ENCODE measurements around the gene RGS17.
A peak's percentile ranks its signal among the peaks of the same experiment; 100 is the strongest.

Gene RGS17

DNA sequence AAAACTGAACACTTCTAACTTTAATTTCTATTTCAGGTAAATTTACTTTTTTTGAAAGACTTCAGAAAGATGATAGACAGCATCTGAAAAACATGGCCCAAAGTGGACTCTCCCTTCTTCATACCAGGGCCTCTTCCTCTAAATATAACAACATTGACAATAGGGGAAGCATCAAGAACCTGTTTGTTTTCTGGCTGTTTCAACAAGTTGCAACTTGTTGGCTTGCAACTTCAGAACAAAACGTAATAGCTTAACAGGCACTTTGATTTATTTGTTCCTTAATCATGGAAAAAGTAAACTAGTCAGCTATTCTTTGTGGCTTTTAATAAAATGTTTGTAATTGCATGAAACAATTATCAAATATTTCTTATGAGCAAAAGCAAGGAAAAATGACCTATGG, 34.3 kb downstream of the RGS17 start:
- H3K4me3 ChIP-seq (ENCODE audit: low read length) = no peak overlapping the region
- peak; percentile 89 for DNase-seq (ENCODE audit: low read depth)
- TF ChIP-seq, protein P1, sequence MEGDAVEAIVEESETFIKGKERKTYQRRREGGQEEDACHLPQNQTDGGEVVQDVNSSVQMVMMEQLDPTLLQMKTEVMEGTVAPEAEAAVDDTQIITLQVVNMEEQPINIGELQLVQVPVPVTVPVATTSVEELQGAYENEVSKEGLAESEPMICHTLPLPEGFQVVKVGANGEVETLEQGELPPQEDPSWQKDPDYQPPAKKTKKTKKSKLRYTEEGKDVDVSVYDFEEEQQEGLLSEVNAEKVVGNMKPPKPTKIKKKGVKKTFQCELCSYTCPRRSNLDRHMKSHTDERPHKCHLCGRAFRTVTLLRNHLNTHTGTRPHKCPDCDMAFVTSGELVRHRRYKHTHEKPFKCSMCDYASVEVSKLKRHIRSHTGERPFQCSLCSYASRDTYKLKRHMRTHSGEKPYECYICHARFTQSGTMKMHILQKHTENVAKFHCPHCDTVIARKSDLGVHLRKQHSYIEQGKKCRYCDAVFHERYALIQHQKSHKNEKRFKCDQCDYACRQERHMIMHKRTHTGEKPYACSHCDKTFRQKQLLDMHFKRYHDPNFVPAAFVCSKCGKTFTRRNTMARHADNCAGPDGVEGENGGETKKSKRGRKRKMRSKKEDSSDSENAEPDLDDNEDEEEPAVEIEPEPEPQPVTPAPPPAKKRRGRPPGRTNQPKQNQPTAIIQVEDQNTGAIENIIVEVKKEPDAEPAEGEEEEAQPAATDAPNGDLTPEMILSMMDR (IDR thresholded peaks at IDR 0.05; ENCODE audit: insufficient read depth, low read depth, low read length, missing control alignments) = no peak

DNA sequence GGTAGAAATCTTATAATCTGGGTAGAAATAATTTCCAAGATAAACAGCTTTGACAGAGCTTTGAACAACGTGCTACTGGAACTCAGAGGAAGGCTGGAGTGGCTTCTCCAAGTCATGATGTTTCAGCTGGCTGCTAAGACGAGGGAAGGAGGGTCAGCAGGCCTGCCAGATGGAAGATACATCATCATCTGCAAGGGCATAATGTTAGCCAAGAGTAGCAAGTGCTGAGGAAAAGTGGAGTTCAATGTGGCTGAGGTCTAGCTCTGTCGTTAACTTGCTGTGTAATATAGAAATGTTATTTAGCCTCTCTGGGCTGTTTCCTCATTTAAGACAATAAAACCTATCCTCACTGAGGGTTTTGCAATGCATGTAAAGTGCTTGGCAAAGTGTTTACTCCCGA, 35.1 kb downstream of the RGS17 start:
- no peak for DNase-seq (ENCODE audit: low read depth)
- TF ChIP-seq, protein P1 (IDR thresholded peaks at IDR 0.05; ENCODE audit: insufficient read depth, low read depth, low read length, missing control alignments) = no peak

DNA sequence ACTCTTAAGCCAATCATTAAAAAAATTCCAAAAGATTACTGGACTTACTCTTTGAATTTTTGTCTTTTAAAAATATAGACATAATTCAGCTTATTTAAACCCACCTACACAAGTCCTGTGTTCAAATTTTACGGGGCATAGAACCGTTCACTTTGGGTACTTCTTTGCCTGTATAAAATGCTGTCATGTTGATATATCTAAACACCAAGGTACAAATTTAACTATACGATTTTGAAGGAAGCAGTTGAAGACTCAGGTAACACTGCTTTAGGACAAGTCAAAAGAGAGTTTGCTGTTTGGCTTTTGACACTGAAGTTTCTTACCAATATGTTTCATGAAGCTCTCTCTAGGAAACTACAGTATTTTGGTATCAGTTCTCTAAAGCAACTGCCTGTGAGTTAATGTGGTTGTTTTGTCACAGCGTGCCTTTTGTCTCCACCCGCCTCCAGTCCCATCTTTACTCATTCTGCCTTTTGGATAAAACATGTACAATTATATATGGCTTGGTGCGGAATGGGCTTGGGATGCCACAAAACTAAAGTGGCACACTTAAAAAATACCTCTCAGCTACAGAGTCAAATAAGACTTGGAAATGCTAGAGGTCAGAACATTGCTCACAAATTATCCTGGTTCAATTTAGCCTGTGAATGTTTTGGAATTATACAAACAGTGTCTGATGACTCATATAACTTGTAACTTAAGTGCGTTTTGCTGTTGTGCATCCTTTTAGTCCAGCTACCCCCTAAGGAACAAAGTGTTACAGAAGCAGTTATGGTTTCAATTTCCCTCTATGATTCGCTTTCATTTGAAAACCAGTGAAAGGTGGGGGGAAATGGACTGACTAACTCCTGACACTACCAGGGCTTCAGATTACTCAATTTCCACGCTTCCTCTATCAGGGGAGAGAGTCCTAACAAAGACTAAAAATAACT, 38.7 kb downstream of the RGS17 start:
- no peak overlapping the region for H3K4me3 ChIP-seq (ENCODE audit: low read length)
- peak; percentile 74 for DNase-seq (ENCODE audit: low read depth)
- TF ChIP-seq, protein P1 (IDR thresholded peaks at IDR 0.05; ENCODE audit: insufficient read depth, low read depth, low read length, missing control alignments) = no peak

More for the DNA sequence above, 35.1 kb downstream of the RGS17 start:
- no peak overlapping the region for H3K4me3 ChIP-seq (ENCODE audit: low read length)

DNA sequence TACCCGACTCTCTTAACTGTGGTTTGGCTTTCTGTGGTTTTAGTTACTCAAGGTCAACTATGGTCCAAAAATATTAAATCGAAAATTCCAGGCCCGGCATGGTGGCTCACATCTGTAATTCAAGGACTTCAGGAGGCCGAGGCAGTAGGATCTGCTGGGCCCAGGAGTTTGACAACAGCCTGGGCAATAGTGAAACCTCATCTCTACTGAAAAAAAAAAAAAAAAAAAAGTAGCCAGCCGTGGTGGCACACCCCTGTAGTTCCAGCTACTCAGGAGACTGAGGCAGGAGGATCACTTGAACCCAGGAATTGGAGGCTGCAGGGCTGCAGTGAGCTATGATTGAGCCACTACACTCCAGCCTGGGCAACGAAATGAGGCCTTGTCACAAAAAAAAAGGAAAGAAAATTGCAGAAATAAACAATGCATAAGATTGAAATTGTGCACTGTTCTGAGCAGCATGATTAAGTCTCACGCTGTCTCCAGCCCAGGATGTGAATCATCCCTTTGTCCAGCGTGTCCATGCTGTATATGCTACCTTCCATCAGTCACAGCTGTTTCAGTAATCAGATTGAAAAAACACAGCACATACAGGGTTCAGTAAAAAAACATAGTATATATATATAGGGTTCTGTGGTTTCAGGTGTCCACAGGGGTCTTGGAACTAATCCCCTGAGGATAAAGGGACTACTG, 40.7 kb downstream of the RGS17 start:
- DNase-seq (ENCODE audit: low read depth) = peak; percentile 88
- no peak overlapping the region for H3K4me3 ChIP-seq (ENCODE audit: low read length)
- TF ChIP-seq, protein P1 (IDR thresholded peaks at IDR 0.05; ENCODE audit: insufficient read depth, low read depth, low read length, missing control alignments) = no peak

DNA sequence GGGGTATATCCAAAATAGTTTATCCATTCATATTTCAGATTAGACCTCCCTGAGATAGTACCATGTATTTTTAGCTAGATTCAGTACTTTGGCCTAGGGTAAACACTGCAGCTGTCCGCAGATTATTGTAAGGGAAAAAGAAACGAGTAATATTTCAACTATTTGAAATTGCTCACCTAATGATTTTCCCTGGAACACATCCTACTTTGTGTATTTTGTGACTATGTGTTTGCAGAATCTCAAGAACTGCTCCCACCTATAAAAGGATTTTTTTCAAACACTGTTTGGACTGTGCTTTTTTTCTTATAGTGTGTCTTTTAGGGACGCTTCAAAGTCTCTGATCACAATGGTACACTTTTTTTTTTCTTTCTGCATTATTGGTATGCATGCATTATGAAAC, 42.3 kb downstream of the RGS17 start:
- no peak overlapping the region for H3K4me3 ChIP-seq (ENCODE audit: low read length)
- no peak for DNase-seq (ENCODE audit: low read depth)
- TF ChIP-seq, protein P1 (IDR thresholded peaks at IDR 0.05; ENCODE audit: insufficient read depth, low read depth, low read length, missing control alignments) = no peak

DNA sequence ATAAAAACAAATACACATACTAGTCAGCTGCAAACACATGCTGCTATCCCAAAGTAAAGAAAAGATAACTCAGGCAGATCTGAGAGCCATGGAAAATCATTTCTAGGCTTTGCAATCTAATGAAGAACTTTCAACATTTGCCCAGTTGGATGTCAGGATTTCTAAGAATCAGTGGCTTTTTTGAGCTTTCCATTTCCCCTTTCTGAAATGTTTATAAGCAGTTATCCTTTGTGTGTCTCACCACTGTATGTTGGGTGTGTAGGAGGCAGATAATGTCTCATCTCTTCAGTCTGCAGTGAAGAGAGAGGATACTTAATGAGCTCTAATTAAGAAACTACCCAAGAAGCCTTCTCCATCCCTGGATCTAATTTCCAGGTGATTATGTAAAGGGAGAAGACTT, 43.6 kb downstream of the RGS17 start:
- H3K4me3 ChIP-seq (ENCODE audit: low read length) = no peak overlapping the region
- no peak for DNase-seq (ENCODE audit: low read depth)
- TF ChIP-seq, protein P1 (IDR thresholded peaks at IDR 0.05; ENCODE audit: insufficient read depth, low read depth, low read length, missing control alignments) = no peak

Data from epithelial cell of esophagus (primary cell).